GM12878 (cell line): ENCODE results near the gene GTPBP1.

Experiments
- POLR2A ChIP-seq: IDR thresholded peaks from 2 replicates; pipeline ENCODE4 v1.6.1; 2011; ENCODE audit warnings: low read depth, mild to moderate bottlenecking, low read length
- TCF12 ChIP-seq: IDR thresholded peaks from 2 replicates; pipeline ENCODE4 v1.6.1; 2011; ENCODE audit warnings: low read depth, mild to moderate bottlenecking, low read length
- YY1 ChIP-seq: IDR thresholded peaks from 2 replicates; pipeline ENCODE4 v1.6.1; 2011; ENCODE audit warnings: low read depth, mild to moderate bottlenecking, low read length
- TF ChIP-seq, protein P1 (sequence below): IDR thresholded peaks from 2 replicates; pipeline ENCODE4 v1.6.1; 2011; ENCODE audit warnings: low read depth, low read length, improper control_type of control experiment, borderline replicate concordance

DNA sequence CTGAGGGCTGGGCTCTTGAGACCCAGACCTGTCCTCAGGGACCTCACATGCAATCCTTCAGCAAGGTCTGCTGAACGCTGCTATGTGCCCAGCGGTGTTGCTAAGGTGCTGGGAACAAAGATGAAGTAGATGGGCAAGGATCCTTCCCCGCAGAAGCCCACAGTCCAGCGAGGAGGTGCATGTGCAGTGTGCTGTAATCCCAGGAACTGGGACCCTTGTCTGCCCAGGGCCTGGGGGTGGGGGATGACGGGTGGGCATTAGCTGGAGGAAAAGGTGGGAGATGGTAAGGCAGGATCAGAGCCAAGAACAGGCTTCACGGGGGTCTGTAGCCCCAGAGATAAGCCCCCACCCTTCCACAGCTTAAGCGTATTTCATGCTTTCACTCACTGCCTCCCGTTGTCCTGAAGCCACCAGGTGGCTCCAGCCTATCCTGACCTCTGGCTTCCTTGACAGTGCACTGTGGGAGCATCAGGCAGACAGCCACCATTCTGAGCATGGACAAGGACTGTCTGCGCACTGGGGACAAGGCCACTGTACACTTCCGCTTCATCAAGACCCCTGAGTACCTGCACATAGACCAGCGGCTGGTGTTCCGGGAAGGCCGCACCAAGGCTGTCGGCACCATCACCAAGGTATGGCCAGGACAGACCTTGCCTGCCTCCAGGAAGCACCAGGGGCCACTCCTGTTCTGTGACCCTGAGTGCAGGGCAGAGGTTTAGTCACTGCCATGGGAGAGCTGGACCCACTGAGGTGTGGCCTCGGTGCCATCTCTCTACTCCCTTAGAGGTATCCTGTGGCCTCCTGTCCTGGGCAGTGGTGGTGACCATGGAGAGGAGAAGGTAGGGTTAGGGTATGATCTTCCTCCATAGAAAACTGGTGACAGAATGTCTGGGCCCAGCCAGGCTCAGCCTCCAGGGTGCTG, 22.0 kb downstream of the GTPBP1 start:
- 0 out of 2 replicates have a peak, but pooled peaks have one; percentile 16 for TF ChIP-seq POLR2A
- TF ChIP-seq, protein P1, sequence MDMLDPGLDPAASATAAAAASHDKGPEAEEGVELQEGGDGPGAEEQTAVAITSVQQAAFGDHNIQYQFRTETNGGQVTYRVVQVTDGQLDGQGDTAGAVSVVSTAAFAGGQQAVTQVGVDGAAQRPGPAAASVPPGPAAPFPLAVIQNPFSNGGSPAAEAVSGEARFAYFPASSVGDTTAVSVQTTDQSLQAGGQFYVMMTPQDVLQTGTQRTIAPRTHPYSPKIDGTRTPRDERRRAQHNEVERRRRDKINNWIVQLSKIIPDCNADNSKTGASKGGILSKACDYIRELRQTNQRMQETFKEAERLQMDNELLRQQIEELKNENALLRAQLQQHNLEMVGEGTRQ, result no peak
- TF ChIP-seq TCF12, result no peak
- TF ChIP-seq YY1, result no peak
